Measurements from ENCODE around the gene MPPE1. TPM values are rescaled to one million over a fixed set of nuclear protein-coding genes. Genes with fewer than 3 reads are reported as not detected.

Gene MPPE1
- polyA plus RNA-seq, 3 donors, result 53.4 to 96.8 (median 92.3) TPM

- Histone ChIP-seq H4K20me1 (ENCODE audit: insufficient read depth, low read length) (no peaks in the 10 kb centered on the region), H3K4me2 (replicated peaks; ENCODE audit: extremely low read depth, low read length, poor library complexity, severe bottlenecking) (no peak overlapping the region), H2AFZ (ENCODE audit: insufficient read depth, low read depth, low read length, poor library complexity, severe bottlenecking) (no peak overlapping the region), H3K9me3 (replicated peaks in 1 of 2; ENCODE audit: control insufficient read depth in 1 of 2, insufficient read depth in 1 of 2, low read length in 2 of 2) (no peaks in the 10 kb centered on the region), H3K36me3 (replicated peaks in 1 of 2; ENCODE audit: control insufficient read depth in 1 of 2, insufficient read depth in 2 of 2, low read length in 2 of 2) (no peaks in the 10 kb centered on the region), H3K4me3 (replicated peaks in 1 of 3; ENCODE audit: low read depth in 2 of 3, low read length in 3 of 3) (no peak overlapping the region), H3K4me1 (ENCODE audit: control insufficient read depth in 1 of 2, insufficient read depth in 2 of 2, low read length in 2 of 2) (peaks cover 20 to 25% of the 10 kb centered on the region in 2 donors), H3K79me2 (ENCODE audit: insufficient read depth, low read length) (no peaks in the 10 kb centered on the region), H3K27ac (ENCODE audit: low read depth in 1 of 2, low read length in 2 of 2) (no peak overlapping the region), H3K9ac (ENCODE audit: insufficient read depth, low read length, poor library complexity, severe bottlenecking) (no peak overlapping the region), H3K27me3 (ENCODE audit: control insufficient read depth in 2 of 2, insufficient read depth in 2 of 2, low read length in 2 of 2) (no peaks in the 10 kb centered on the region)
- Mint-ChIP-seq H3K9me3 (peaks cover 0 to 7% (median 3%) of the 10 kb centered on the region in 7 donors), H3K4me1 (peaks cover 23% of the 10 kb centered on the region), H3K27me3 (ENCODE audit: low read depth in 3 of 3) (peaks cover 0 to 2% (median 2%) of the 10 kb centered on the region in 3 donors), H3K4me3 (no peak overlapping the region), H3K36me3 (no peaks in the 10 kb centered on the region), H3K27ac (no peak overlapping the region)
- no peak for TF ChIP-seq CTCF (IDR thresholded peaks at IDR 0.05)
- no peak for DNase-seq
- 63% methylated on average over 3 of the region's 5 CpGs for WGBS (ENCODE audit: insufficient coverage)
- intact Hi-C loops (cut with micrococcal nuclease), result no loop called here
These were observed 42.7 kb upstream of the MPPE1 start for GRCh38 chr18:11950824-11951223.

DNA sequence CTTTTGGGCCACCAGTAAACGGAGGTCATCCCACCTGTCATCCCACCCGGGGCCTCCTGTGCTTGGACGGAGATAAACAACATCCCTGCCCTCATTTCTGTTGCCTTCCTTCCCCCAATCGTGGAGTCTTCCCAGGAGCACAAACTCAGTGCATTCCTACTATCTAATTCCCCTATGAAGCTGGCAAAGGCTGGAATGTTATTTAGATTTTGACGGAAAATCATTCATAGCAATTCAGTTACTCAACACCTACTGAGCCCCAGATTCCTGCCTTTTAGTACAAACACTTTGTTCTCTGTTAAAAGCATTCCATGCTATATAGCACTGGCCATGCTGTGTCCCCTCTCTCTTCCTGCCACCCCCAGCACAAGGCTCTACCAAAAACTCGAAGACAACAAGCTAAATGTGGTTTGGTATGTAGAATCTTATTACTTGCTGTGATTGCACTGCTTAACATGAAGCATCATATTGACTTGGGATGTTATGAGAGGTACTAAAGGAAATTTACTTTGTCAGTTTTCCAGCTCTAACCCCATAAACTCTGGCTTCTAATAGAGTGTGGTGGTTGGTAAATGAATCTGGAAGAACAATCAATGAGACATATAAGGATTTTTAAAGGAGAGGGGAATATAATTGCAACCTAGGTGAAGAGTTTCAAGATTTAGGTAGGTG lies 40.9 kb upstream of the MPPE1 start:
- intact Hi-C loops (cut with micrococcal nuclease), result loop anchor here (5.0 kb wide), 1 partner anchor 33 kb away; the partner anchor contains the start of gene IMPA2 (in 2 of the 2)
- no peak overlapping the region for H3K4me2 ChIP-seq (replicated peaks; ENCODE audit: extremely low read depth, low read length, poor library complexity, severe bottlenecking)

More for the DNA sequence above, 40.9 kb upstream of the MPPE1 start:
- Histone ChIP-seq H3K4me3 (replicated peaks in 1 of 3; ENCODE audit: low read depth in 2 of 3, low read length in 3 of 3) (no peak overlapping the region), H3K27ac (ENCODE audit: low read depth in 1 of 2, low read length in 2 of 2) (no peak overlapping the region), H3K79me2 (ENCODE audit: insufficient read depth, low read length) (no peaks in the 10 kb centered on the region), H3K27me3 (ENCODE audit: control insufficient read depth in 2 of 2, insufficient read depth in 2 of 2, low read length in 2 of 2) (no peaks in the 10 kb centered on the region), H3K9ac (ENCODE audit: insufficient read depth, low read length, poor library complexity, severe bottlenecking) (no peak overlapping the region), H3K36me3 (replicated peaks in 1 of 2; ENCODE audit: control insufficient read depth in 1 of 2, insufficient read depth in 2 of 2, low read length in 2 of 2) (no peaks in the 10 kb centered on the region), H3K9me3 (replicated peaks in 1 of 2; ENCODE audit: control insufficient read depth in 1 of 2, insufficient read depth in 1 of 2, low read length in 2 of 2) (no peaks in the 10 kb centered on the region), H3K4me1 (ENCODE audit: control insufficient read depth in 1 of 2, insufficient read depth in 2 of 2, low read length in 2 of 2) (peaks cover 19 to 22% of the 10 kb centered on the region in 2 donors), H2AFZ (ENCODE audit: insufficient read depth, low read depth, low read length, poor library complexity, severe bottlenecking) (no peak overlapping the region), H4K20me1 (ENCODE audit: insufficient read depth, low read length) (no peaks in the 10 kb centered on the region)
- Mint-ChIP-seq H3K27me3 (ENCODE audit: low read depth in 3 of 3) (peaks cover 0 to 2% (median 2%) of the 10 kb centered on the region in 3 donors), H3K9me3 (peaks cover 0 to 2% (median 0%) of the 10 kb centered on the region in 7 donors), H3K36me3 (no peaks in the 10 kb centered on the region), H3K4me1 (peaks cover 20% of the 10 kb centered on the region), H3K4me3 (no peak overlapping the region), H3K27ac (no peak overlapping the region)
- TF ChIP-seq CTCF (IDR thresholded peaks at IDR 0.05), result no peak
- WGBS (ENCODE audit: insufficient coverage), result 96% methylated on average over 3 of the region's 6 CpGs
- DNase-seq, result no peak

Data from CD14-positive monocyte (primary cell).